ENCODE measurements around the gene DDI2.

Gene DDI2

DNA sequence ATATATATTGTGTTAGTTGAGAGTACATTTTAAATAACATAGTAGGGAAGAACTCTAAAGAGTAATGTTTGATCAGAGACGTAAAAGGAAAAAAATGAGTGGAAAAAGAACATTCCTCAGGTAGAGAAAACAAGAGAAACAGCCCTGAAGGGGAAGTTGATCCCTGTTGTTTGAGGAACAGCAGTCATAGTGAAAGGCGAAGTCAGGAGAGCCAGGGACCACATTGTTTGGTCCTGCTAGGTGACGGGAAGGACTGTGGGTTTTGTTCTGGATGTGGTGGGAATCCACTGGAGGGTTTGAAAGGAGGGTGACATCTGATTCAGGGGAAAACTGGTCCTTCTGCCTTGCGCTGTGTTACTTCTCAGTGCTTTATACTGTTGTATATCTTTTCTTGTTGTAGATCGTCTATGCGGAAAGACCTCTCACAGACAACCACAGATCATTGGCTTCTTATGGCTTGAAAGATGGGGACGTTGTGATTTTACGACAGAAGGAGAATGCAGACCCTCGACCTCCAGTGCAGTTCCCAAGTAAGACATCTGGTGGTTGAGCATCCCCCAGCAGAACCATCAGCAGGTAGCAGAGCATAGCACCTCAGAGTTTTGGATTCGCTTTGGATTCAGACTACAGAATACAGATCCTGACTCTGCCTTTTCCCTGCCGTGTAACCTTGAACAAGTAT, 9.2 kb downstream of the DDI2 start:
- in situ Hi-C loops (cut with HindIII; ENCODE audit: low pct_ligation_motif_present, low sequenced_read_pairs), result no loop called here
- Histone ChIP-seq H3K27me3 (replicated peaks) (no peaks in the 10 kb centered on the region), H3K27ac (no peak overlapping the region), H3K36me3 (replicated peaks) (peaks cover 19% of the 10 kb centered on the region), H3K4me3 (ENCODE audit: low read depth, low read length) (no peak overlapping the region)
- TF ChIP-seq, protein P1, sequence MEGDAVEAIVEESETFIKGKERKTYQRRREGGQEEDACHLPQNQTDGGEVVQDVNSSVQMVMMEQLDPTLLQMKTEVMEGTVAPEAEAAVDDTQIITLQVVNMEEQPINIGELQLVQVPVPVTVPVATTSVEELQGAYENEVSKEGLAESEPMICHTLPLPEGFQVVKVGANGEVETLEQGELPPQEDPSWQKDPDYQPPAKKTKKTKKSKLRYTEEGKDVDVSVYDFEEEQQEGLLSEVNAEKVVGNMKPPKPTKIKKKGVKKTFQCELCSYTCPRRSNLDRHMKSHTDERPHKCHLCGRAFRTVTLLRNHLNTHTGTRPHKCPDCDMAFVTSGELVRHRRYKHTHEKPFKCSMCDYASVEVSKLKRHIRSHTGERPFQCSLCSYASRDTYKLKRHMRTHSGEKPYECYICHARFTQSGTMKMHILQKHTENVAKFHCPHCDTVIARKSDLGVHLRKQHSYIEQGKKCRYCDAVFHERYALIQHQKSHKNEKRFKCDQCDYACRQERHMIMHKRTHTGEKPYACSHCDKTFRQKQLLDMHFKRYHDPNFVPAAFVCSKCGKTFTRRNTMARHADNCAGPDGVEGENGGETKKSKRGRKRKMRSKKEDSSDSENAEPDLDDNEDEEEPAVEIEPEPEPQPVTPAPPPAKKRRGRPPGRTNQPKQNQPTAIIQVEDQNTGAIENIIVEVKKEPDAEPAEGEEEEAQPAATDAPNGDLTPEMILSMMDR (IDR thresholded peaks at IDR 0.05; ENCODE audit: low read depth, low read length, missing control alignments), result no peak
- no peak for DNase-seq

DNA sequence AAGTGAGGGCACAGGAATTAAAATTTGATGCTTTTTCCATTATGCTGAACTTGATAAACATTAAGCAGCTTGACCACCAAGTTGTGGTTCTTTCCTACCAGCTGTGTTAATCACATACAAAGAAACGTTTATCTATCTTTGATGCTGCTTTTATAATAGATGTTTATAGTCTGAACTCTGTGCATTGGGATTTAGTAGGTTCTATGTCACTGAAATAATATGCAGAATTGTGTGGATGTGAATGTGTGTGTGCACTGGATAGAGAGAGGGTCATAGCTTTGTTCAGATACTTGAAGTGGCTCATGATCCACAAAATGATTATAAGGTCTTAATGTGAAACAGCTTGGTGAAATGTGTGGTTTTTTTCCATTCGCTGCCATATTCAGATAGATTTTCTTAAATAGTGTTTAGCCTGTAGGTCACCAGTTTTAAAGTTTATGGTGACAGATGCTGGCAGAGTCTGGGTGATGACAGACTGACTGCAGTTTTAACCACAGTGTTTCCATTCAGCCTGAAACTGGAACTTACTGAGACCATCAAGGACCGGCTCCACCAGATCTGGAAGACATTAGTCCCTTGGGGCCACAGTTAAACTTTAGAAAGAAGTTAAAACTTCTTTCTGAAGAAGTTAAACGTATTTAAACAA, 10.2 kb downstream of the DDI2 start:
- DNase-seq, result no peak
- in situ Hi-C loops (cut with HindIII; ENCODE audit: low pct_ligation_motif_present, low sequenced_read_pairs), result no loop called here

DNA sequence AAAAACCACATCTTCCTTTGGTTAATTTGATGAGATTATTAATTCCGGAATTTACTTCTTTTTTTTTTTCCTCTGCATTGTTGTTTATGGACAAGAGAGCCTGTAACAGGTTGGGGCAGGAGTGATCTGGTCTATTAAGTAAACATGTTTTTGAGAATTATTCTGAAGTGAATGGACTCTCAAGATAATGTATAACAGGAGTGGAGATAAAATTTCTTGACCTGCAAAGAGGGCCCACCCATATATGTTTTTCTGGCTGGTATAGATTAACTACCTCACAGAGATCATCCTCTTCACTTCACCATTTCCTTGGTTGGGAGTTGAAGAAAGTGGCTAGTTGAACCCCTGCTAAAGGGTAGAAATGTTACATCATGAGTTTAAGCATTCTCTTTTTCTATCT, 10.7 kb downstream of the DDI2 start:
- TF ChIP-seq, protein P1 (IDR thresholded peaks at IDR 0.05; ENCODE audit: low read depth, low read length, missing control alignments), result no peak
- in situ Hi-C loops (cut with HindIII; ENCODE audit: low pct_ligation_motif_present, low sequenced_read_pairs), result no loop called here
- H3K27me3 ChIP-seq (replicated peaks), result no peaks in the 10 kb centered on the region
- no peak overlapping the region for H3K27ac ChIP-seq
- no peak overlapping the region for H3K4me3 ChIP-seq (ENCODE audit: low read depth, low read length)
- peaks cover 22% of the 10 kb centered on the region for H3K36me3 ChIP-seq (replicated peaks)
- DNase-seq, result no peak

More for the DNA sequence above, 10.2 kb downstream of the DDI2 start:
- Histone ChIP-seq H3K27me3 (replicated peaks) (no peaks in the 10 kb centered on the region), H3K27ac (no peak overlapping the region), H3K4me3 (ENCODE audit: low read depth, low read length) (no peak overlapping the region), H3K36me3 (replicated peaks) (peaks cover 22% of the 10 kb centered on the region)
- TF ChIP-seq, protein P1 (IDR thresholded peaks at IDR 0.05; ENCODE audit: low read depth, low read length, missing control alignments), result no peak

DNA sequence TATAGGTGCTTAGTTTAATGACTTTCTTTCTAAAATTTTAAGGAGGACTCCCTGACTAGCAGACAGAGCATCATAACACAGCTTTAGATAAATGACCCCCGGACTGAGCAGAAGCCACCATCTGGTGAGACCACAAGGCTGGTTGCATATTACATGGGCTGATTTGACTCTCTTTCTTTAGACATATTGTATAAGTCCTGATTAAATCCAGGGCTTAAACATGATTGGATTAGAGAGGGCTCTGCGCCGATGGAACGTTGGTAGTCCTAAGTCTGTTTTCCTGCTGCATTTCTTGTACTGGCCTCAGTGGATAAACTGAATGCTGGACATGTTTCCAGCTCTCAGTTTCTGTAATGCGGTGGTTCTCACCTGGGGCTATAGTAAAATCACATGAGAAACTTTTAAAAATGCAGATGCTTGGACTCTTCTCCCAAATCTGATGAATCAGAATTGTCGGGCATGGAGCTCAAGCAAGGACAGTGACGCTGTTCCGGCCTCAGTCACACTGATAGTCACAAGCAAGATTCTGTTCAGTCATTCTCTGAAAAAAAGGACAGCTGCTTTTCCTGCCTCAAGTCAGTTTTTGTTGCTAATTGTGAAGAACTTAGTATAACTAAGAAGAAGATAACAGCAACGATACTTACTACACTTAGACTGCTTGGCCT, 16.6 kb downstream of the DDI2 start:
- in situ Hi-C loops (cut with HindIII; ENCODE audit: low pct_ligation_motif_present, low sequenced_read_pairs), result no loop called here
- H3K27ac ChIP-seq, result no peak overlapping the region
- TF ChIP-seq, protein P1 (IDR thresholded peaks at IDR 0.05; ENCODE audit: low read depth, low read length, missing control alignments), result no peak
- DNase-seq, result no peak
- no peak overlapping the region for H3K4me3 ChIP-seq (ENCODE audit: low read depth, low read length)
- no peaks in the 10 kb centered on the region for H3K27me3 ChIP-seq (replicated peaks)
- peaks cover 49% of the 10 kb centered on the region for H3K36me3 ChIP-seq (replicated peaks)

DNA sequence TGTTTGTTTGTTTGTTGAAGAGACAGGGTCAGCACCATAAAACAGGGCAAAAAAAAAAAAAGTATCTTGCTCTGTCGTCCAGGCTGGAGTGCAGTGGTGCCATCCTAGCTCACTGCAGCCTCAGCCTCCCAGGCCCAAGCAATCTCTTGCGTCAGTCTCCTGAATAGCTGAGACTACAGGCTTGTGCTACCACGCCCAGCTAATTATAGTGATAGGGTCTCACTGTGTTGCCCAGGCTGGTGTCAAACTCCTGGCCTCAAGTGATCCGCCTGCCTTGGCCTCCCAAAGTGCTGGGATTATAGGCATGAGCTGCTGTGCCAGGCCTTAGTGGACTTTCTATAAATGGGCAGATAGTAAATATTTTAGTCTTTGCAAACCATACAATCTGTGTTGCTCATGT, 19.2 kb downstream of the DDI2 start:
- TF ChIP-seq, protein P1 (IDR thresholded peaks at IDR 0.05; ENCODE audit: low read depth, low read length, missing control alignments), result no peak
- peaks cover 55% of the 10 kb centered on the region for H3K36me3 ChIP-seq (replicated peaks)
- H3K27me3 ChIP-seq (replicated peaks), result no peaks in the 10 kb centered on the region
- no peak overlapping the region for H3K27ac ChIP-seq
- H3K4me3 ChIP-seq (ENCODE audit: low read depth, low read length), result no peak overlapping the region
- in situ Hi-C loops (cut with HindIII; ENCODE audit: low pct_ligation_motif_present, low sequenced_read_pairs), result no loop called here
- DNase-seq, result no peak

Data from brain microvascular endothelial cell (primary cell).